Stomach (tissue), 9 donors: ENCODE data around the gene ALPG. TPM values are rescaled to one million over a fixed set of nuclear protein-coding genes. Genes with fewer than 3 reads are reported as not detected.
"Not testable (repeated sequence)": the region's sequence is repeated elsewhere in the genome, so short reads cannot be mapped to it uniquely, and the experiment has no call there.

Experiments
- DNase-seq, 2 donors: peaks; one replicate each; pipeline versions ENCODE4 v3.0.0 to v3.0.0-alpha.2; 2013 to 2019
- H3K27ac ChIP-seq, 5 donors: fragments of 200-600 bp in 4 of 5; sonication (generic) in 4 of 5; one replicate each; pipeline ENCODE4 v1.5.1; 2013 to 2019; ENCODE audit warnings: mild to moderate bottlenecking in 1 of 5, moderate library complexity in 1 of 5
- H3K27me3 ChIP-seq, 3 donors: fragments of 200-600 bp; sonication (generic); one replicate each; pipeline ENCODE4 v1.5.1; 2017 to 2019; ENCODE audit warnings: mixed run types in 1 of 3
- H3K36me3 ChIP-seq, 4 donors: fragments of 200-600 bp; sonication (generic); 1 replicate in 3 of 4; 2 replicates in 1 of 4; pipeline ENCODE4 v1.5.1; 2016 to 2019
- H3K4me1 ChIP-seq, 4 donors: fragments of 200-600 bp; sonication (generic); one replicate each; pipeline ENCODE4 v1.5.1; 2016 to 2019
- H3K4me3 ChIP-seq, 4 donors: fragments of 200-600 bp; sonication (generic) in 3 of 4; one replicate each; pipeline ENCODE4 v1.5.1; 2016 to 2019; ENCODE audit warnings: mild to moderate bottlenecking in 1 of 4
- H3K9me3 ChIP-seq, 4 donors: fragments of 200-600 bp; sonication (generic); one replicate each; pipeline ENCODE4 v1.5.1; 2016 to 2019
- EP300 ChIP-seq: sonication (generic); formaldehyde crosslinking; IDR thresholded peaks from one replicate; pipeline ENCODE4 v1.6.1; 2017; ENCODE audit warnings: antibody characterized with exemption
- POLR2A ChIP-seq, 4 donors: fragments of 450-650 bp; IDR thresholded peaks; one replicate each; pipeline ENCODE4 v1.6.1; 2016; ENCODE audit warnings: antibody characterized with exemption in 4 of 4, control low read depth in 2 of 4, mild to moderate bottlenecking in 1 of 4, moderate library complexity in 1 of 4
- POLR2AphosphoS5 ChIP-seq, 3 donors: sonication (generic); formaldehyde crosslinking; IDR thresholded peaks; one replicate each; pipeline ENCODE4 v1.6.1; 2016; ENCODE audit warnings: antibody characterized with exemption in 3 of 3
- WGBS, 5 donors: extraction: QIAGEN DNeasy Blood & Tissue Kit in 3 of 5; methylation state at CpG; one replicate each; pipeline versions ENCODE4 v1.1.5 to v1.1.7; 2013 to 2018; 5-methylcytosine and 5-hydroxymethylcytosine counted together
- intact Hi-C: fragments of 100-400 bp; cut with DNase I; formaldehyde crosslinking; loops from one replicate; pipeline ENCODE4 v1.15.1; 2023; ENCODE audit warnings: low total_unique reads
- polyA plus RNA-seq, 3 donors: library from polyadenylated mRNA; stranded (reverse); fragments of 200-250 nt; gene quantifications; one replicate each; pipeline ENCODE4 v1.2.3, GENCODE V29; 2013
- total RNA-seq, 5 donors: library from RNA; depleted of rRNA; stranded (reverse); fragments of >200 nt; gene quantifications; one replicate each; pipeline versions ENCODE4 v1.1.0 to v1.2.3, GENCODE V29; 2014 to 2016
- TF ChIP-seq, protein P1 (sequence below), 7 experiments: fragments of 450-650 bp in 4 of 7; fragments of 200-600 bp in 3 of 7; sonication (generic) in 3 of 7; IDR thresholded peaks; one replicate each; pipeline ENCODE4 v1.5.1; 2016 to 2019; ENCODE audit warnings: antibody characterized with exemption in 7 of 7, control low read depth in 2 of 7, mild to moderate bottlenecking in 1 of 7
- donor health status: healthy with polysubstance abuse.
- donor health status: Bipolar disorder and iron deficiency.
- donor health status: healthy.

Gene ALPG
- total and polyA plus RNA-seq, 8 donors, result not detected

DNA sequence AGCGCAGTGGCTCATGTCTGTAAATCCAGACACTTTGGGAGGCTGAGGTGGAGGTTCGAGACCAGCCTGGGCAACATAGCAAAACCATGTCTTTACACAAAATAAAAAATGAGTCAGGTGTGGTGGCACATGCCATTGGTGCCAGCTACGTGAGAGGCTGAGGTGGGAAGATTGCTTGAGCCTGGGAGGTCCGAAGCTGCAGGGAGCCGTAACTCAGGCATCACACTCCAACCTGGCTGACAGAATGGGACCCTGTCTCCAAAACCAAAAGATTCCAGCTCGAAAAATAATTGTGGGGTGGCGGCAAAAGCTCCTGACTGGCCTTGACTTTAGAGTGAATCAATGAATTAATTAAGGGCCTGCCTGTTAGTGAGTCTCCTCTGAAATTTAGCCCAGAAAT, 29.3 kb upstream of the ALPG start:
- no peak overlapping the region for H3K4me3 ChIP-seq
- H3K9me3 ChIP-seq, result no peaks in the 10 kb centered on the region
- H3K27ac ChIP-seq, result no peak overlapping the region
- no peaks in the 10 kb centered on the region for H3K36me3 ChIP-seq
- no peaks in the 10 kb centered on the region for H3K4me1 ChIP-seq
- no peak for DNase-seq
- WGBS, 5 donors, result 86 to 96% (median 89%) methylated on average over 7 of the region's 7 CpGs
- intact Hi-C loops, result no loop called here
- H3K27me3 ChIP-seq, result peaks cover 10 to 59% (median 12%) of the 10 kb centered on the region in 3 donors
- TF ChIP-seq, protein P1, sequence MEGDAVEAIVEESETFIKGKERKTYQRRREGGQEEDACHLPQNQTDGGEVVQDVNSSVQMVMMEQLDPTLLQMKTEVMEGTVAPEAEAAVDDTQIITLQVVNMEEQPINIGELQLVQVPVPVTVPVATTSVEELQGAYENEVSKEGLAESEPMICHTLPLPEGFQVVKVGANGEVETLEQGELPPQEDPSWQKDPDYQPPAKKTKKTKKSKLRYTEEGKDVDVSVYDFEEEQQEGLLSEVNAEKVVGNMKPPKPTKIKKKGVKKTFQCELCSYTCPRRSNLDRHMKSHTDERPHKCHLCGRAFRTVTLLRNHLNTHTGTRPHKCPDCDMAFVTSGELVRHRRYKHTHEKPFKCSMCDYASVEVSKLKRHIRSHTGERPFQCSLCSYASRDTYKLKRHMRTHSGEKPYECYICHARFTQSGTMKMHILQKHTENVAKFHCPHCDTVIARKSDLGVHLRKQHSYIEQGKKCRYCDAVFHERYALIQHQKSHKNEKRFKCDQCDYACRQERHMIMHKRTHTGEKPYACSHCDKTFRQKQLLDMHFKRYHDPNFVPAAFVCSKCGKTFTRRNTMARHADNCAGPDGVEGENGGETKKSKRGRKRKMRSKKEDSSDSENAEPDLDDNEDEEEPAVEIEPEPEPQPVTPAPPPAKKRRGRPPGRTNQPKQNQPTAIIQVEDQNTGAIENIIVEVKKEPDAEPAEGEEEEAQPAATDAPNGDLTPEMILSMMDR (IDR thresholded peaks at IDR 0.05), result no peak
- TF ChIP-seq POLR2A (IDR thresholded peaks at IDR 0.05) (no peak), EP300 (no peak), POLR2AphosphoS5 (IDR thresholded peaks at IDR 0.05) (no peak)

DNA sequence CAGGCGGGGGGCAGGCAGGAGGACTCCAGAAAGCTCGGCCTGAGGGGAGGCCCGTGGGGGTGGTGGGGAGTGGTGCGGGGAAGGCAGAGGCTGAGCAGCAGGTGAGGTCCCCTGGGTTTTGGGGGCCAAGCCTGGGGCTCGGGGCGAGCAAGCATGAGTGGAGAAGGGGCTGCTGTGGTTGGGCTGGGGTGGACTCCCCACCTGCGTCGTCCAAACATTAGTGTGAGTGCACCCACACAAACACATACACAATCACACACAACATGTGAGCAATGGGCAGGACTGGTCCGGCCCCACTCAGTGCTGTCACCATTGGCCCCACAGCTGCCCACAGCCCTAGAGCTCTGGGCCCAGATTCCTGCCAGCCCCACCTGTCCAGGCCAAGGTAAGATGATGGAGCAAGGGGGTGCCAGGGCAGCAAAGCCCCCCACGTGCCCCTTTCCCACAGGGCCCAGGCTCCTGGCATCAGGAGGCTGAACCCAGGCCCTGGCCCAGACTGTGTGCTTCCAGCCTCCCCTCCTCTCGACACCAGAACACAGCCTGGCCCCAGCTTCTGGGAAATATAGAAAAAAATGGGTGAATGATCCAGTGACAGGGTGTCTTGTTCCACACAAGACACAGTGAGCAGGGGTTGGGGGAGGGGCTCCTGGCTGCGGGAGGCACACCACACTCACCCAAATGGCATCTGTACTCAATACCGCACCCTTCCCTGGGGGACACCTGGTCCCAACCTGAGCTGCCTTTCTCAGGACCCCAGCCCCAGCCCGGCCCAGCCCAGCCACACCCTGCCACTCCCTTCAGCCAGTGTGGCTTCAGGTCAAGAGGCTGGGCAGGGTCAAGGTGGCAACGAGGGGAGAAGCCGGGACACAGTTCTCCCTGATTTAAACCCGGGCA, 28.6 kb upstream of the ALPG start:
- no peak overlapping the region for H3K27ac ChIP-seq
- DNase-seq, result no peak
- WGBS, 5 donors, result 69 to 81% (median 75%) methylated on average over 12 to 17 of the region's 17 CpGs
- no peak overlapping the region for H3K4me3 ChIP-seq
- TF ChIP-seq, protein P1 (IDR thresholded peaks at IDR 0.05), result no peak
- TF ChIP-seq POLR2A (IDR thresholded peaks at IDR 0.05) (no peak), POLR2AphosphoS5 (IDR thresholded peaks at IDR 0.05) (no peak), EP300 (no peak)
- peaks cover 10 to 67% (median 17%) of the 10 kb centered on the region in 3 donors for H3K27me3 ChIP-seq
- H3K36me3 ChIP-seq, result no peaks in the 10 kb centered on the region
- no peaks in the 10 kb centered on the region for H3K4me1 ChIP-seq
- intact Hi-C loops, result no loop called here
- H3K9me3 ChIP-seq, result no peaks in the 10 kb centered on the region

DNA sequence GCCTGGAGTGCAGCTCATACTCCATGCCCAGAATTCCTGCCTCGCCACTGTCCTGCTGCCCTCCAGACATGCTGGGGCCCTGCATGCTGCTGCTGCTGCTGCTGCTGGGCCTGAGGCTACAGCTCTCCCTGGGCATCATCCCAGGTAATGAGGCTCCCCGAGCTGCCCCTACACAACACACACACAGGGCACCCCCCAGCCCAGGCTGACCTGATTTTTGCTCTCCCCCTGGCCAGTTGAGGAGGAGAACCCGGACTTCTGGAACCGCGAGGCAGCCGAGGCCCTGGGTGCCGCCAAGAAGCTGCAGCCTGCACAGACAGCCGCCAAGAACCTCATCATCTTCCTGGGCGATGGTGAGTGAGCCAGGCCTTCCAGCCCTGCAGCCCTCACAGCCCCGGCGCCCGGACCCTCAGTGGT, 27.9 kb upstream of the ALPG start, which contains the start of gene ALPP:
ALPP (plus strand) TSS at position 17 of the 417 bp plus-strand sequence; CDS start at position 69, 52 bp downstream.
- H3K27ac ChIP-seq, H3K9me3 ChIP-seq, DNase-seq, H3K36me3 ChIP-seq, H3K4me3 ChIP-seq, H3K4me1 ChIP-seq, intact Hi-C loops: not testable (repeated sequence)
- WGBS, 5 donors, result 79 to 91% (median 84%) methylated on average over 7 to 12 of the region's 12 CpGs
- peaks cover 10 to 74% (median 23%) of the 10 kb centered on the region in 3 donors for H3K27me3 ChIP-seq

DNA sequence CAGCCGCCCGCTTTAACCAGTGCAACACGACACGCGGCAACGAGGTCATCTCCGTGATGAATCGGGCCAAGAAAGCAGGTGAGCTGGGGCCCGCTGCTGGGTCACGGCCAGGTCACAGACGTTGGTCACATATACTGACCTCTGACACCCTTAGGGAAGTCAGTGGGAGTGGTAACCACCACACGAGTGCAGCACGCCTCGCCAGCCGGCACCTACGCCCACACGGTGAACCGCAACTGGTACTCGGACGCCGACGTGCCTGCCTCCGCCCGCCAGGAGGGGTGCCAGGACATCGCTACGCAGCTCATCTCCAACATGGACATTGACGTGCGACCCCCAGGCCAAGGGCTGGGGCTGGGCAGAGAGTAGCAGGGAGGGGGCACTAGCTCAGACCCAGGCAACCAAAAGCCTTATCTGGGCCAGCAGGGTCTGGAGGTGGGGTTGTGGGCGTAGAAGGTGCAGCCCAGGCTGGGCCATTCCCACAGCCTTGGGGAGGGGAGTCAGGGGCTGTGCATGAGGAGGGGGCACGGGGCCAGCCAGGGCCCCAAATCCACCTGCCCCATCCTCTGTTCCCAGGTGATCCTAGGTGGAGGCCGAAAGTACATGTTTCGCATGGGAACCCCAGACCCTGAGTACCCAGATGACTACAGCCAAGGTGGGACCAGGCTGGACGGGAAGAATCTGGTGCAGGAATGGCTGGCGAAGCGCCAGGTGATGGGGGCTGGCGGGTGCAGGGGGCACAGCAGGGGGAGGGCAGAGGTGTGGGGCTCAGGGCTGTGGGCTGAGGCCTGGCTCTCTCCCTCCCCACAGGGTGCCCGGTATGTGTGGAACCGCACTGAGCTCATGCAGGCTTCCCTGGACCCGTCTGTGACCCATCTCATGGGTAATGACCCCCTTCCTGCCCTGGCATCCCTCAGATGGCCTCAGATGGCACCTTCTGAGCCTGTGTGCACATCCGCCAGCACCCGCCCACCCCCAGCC, 26.7 kb upstream of the ALPG start:
- DNase-seq, H3K4me3 ChIP-seq, intact Hi-C loops, H3K4me1 ChIP-seq, H3K9me3 ChIP-seq, H3K36me3 ChIP-seq, H3K27ac ChIP-seq: not testable (repeated sequence)
- 84 to 89% (median 88%) methylated on average over 17 to 39 of the region's 41 CpGs for WGBS, 5 donors
- H3K27me3 ChIP-seq, result peaks cover 10 to 85% (median 29%) of the 10 kb centered on the region in 3 donors

DNA sequence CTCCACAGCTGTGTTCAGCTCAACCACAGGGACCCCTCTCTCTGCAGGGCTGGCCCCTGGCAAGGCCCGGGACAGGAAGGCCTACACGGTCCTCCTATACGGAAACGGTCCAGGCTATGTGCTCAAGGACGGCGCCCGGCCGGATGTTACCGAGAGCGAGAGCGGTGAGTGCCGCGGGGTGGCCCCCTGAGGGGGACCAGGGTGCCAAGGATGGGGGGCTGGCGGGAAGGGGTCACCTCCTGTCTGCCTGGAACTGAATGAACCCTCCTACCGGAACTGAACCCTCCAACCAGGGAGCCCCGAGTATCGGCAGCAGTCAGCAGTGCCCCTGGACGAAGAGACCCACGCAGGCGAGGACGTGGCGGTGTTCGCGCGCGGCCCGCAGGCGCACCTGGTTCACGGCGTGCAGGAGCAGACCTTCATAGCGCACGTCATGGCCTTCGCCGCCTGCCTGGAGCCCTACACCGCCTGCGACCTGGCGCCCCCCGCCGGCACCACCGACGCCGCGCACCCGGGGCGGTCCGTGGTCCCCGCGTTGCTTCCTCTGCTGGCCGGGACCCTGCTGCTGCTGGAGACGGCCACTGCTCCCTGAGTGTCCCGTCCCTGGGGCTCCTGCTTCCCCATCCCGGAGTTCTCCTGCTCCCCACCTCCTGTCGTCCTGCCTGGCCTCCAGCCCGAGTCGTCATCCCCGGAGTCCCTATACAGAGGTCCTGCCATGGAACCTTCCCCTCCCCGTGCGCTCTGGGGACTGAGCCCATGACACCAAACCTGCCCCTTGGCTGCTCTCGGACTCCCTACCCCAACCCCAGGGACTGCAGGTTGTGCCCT, 25.2 kb upstream of the ALPG start:
- H3K27me3 ChIP-seq, result peaks cover 12 to 93% (median 42%) of the 10 kb centered on the region in 3 donors
- H3K4me1 ChIP-seq, result not testable (repeated sequence)

More for the DNA sequence above, 25.2 kb upstream of the ALPG start:
- 22 to 33% (median 30%) methylated on average over 19 to 58 of the region's 59 CpGs for WGBS, 5 donors
- H3K27ac ChIP-seq, DNase-seq, H3K9me3 ChIP-seq, H3K4me3 ChIP-seq, intact Hi-C loops, H3K36me3 ChIP-seq: not testable (repeated sequence)
